Measurements from ENCODE around the gene ITGAD.
"Not testable (repeated sequence)": the region's sequence is repeated elsewhere in the genome, so short reads cannot be mapped to it uniquely, and the experiment has no call there.

- TF ChIP-seq CSDC2 (CRISPR knock-in tag; IDR thresholded peaks at IDR 0.05); RARB (CRISPR knock-in tag; IDR thresholded peaks at IDR 0.05); BACH2 (CRISPR knock-in tag; IDR thresholded peaks at IDR 0.05; ENCODE audit: borderline replicate concordance); PPARA (CRISPR knock-in tag; IDR thresholded peaks at IDR 0.05; ENCODE audit: borderline replicate concordance); ZFP3 (CRISPR knock-in tag; IDR thresholded peaks at IDR 0.05); ZFP30 (CRISPR knock-in tag; IDR thresholded peaks at IDR 0.05); ZNF565 (CRISPR knock-in tag; conservative IDR thresholded peaks at IDR 0.05; ENCODE audit: low read depth); GLIS3 (CRISPR knock-in tag; IDR thresholded peaks at IDR 0.05); ESRRG (CRISPR knock-in tag; IDR thresholded peaks at IDR 0.05): not testable (repeated sequence)
- TF ChIP-seq, protein P1, sequence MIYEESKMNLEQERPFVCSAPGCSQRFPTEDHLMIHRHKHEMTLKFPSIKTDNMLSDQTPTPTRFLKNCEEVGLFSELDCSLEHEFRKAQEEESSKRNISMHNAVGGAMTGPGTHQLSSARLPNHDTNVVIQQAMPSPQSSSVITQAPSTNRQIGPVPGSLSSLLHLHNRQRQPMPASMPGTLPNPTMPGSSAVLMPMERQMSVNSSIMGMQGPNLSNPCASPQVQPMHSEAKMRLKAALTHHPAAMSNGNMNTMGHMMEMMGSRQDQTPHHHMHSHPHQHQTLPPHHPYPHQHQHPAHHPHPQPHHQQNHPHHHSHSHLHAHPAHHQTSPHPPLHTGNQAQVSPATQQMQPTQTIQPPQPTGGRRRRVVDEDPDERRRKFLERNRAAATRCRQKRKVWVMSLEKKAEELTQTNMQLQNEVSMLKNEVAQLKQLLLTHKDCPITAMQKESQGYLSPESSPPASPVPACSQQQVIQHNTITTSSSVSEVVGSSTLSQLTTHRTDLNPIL (CRISPR knock-in tag; IDR thresholded peaks at IDR 0.05; ENCODE audit: low read depth) = not testable (repeated sequence)
These were observed 45.9 kb downstream of the ITGAD start for GRCh38 chr16:31439023-31439422.
